ENCODE data around the gene TMEM255A.
A peak's percentile ranks its signal among the peaks of the same experiment; 100 is the strongest.

Gene TMEM255A

DNA sequence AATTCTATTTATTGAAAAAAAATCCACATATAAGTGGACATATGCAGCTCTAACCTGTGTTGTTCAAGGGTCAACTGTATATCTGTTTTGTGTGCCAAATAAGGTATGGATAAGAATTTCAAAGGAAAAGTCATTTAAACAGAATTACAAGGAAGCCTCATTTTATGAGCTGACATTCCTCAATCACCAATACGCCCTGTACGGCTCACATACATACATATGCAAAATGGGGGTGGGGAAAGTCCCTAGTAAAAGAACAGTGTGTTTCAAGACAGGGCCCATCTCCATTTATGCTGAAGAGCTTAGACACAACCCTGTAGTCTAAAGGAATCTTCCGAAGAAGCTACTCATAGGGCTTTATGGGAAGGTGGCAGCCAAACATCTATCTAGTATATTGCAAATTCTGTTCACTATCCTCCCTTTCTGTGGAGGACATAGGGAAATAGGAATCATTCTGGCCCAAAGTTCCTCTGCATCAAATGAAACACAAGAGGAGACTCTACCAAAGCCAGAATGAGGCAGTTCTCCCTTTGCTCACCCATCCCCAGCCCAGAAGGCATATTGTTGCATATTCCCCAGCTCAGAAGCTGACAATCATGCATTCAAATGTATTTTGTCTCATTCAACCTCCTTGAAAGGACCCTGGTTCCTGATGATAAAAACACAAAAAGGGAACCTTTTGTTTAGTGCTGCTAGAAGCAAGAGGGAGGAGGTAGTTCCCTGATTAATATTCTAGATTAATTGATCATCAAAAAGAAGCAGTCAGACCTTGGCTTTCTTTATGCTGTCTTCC lies 74.4 kb downstream of the TMEM255A start:
- TF ChIP-seq, protein P1, sequence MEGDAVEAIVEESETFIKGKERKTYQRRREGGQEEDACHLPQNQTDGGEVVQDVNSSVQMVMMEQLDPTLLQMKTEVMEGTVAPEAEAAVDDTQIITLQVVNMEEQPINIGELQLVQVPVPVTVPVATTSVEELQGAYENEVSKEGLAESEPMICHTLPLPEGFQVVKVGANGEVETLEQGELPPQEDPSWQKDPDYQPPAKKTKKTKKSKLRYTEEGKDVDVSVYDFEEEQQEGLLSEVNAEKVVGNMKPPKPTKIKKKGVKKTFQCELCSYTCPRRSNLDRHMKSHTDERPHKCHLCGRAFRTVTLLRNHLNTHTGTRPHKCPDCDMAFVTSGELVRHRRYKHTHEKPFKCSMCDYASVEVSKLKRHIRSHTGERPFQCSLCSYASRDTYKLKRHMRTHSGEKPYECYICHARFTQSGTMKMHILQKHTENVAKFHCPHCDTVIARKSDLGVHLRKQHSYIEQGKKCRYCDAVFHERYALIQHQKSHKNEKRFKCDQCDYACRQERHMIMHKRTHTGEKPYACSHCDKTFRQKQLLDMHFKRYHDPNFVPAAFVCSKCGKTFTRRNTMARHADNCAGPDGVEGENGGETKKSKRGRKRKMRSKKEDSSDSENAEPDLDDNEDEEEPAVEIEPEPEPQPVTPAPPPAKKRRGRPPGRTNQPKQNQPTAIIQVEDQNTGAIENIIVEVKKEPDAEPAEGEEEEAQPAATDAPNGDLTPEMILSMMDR (conservative IDR thresholded peaks at IDR 0.05; ENCODE audit: low read depth, low read length) = no peak
- no peak for DNase-seq (ENCODE audit: low read depth)
- no peak overlapping the region for H3K4me3 ChIP-seq (ENCODE audit: low read depth, low read length)

DNA sequence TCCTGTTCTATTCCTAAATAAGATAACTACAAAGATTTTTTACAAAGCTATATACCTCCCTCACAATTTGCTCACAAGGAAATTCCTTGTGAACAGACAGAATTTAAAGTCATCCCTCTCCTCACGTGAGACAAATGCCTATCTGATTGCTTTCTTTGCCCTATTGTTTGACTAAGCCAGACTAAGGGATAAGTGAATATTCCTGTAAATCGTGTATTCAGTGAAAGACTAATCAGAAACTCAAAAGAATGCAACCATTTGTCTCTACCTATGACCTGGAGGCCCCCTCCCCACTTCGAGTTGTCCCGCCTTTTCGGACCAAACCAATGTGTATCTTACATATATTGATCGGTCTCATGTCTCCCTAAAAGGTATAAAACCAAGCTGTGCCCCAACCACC lies 76.0 kb downstream of the TMEM255A start:
- H3K4me3 ChIP-seq (ENCODE audit: low read depth, low read length) = no peak overlapping the region
- TF ChIP-seq, protein P1 (conservative IDR thresholded peaks at IDR 0.05; ENCODE audit: low read depth, low read length) = no peak

DNA sequence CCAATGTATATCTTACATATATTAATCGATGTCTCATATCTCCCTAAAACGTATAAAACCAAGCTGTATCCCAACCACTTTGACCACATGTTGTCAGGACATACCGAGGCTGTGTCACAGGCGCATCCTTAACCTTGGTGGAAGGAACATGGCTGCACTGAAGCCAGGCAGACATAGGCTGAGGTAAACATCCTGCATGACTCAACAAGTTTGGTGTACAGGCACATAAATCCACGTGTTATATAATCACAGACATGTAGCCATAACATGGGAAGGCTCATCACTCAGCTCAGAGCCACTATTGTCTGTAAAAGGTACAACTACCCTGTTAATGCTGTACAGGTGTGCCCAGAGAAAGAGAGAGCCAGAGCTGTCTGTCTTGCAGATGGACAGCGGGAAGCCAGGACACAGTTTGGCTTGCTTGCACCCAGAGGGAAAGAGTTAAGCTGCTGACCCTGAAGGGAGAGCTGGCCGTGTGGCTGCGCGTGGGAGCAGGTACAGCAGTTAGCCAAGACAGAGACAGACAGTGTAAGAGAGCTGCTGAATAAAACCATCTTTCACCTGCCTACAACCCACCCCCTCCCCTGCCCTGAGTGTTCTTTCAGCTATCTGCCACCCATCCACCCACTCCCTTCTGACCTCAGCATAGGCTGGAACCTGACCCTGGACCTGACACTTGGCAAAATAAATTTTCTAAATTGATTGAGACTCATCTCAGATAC lies 82.9 kb downstream of the TMEM255A start:
- H3K4me3 ChIP-seq (ENCODE audit: low read depth, low read length) = no peak overlapping the region
- DNase-seq (ENCODE audit: low read depth) = no peak
- TF ChIP-seq, protein P1 (conservative IDR thresholded peaks at IDR 0.05; ENCODE audit: low read depth, low read length) = no peak

More for the DNA sequence above, 76.0 kb downstream of the TMEM255A start:
- no peak for DNase-seq (ENCODE audit: low read depth)

DNA sequence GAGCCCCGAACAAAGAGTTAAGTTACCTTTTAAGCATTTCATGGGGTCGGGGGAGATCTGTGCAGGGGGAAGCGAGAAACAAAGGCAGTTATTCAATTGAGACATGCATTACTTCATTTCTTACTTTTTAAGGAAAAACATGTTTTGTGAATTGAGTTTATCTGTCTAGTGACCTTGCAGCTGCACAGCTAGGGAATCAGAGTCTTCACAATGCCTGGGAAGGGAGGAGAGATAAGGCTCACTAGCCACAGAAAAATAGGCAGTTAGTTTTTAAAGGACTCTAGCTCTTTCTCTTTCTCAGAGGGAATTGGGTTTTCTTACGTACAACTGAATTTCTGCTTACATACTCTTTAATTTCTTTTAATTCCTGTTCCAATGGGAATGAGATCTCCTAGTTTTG lies 86.9 kb downstream of the TMEM255A start:
- DNase-seq (ENCODE audit: low read depth) = no peak
- TF ChIP-seq, protein P1 (conservative IDR thresholded peaks at IDR 0.05; ENCODE audit: low read depth, low read length) = no peak
- H3K4me3 ChIP-seq (ENCODE audit: low read depth, low read length) = no peak overlapping the region

DNA sequence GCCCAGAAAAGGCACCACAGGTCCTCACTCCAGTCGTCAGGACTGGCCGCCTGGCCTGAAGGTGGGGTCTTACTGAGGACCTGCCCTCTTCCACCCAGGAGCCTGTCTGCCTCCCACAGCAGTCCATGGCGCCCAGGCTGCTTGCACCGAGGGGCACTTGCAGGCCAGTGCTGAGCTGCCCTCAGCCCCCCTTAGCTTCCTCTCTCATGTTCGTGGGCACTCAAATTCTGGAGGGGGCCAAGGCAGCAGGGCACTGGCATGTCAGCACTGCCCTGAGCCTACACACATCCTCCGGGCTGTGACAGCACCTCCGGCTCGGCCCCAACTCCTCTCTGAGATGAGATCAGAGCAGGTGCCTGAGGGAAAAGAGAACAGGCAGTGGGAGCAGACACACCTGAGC lies 87.9 kb downstream of the TMEM255A start:
- TF ChIP-seq, protein P1 (conservative IDR thresholded peaks at IDR 0.05; ENCODE audit: low read depth, low read length) = no peak
- DNase-seq (ENCODE audit: low read depth) = no peak
- no peak overlapping the region for H3K4me3 ChIP-seq (ENCODE audit: low read depth, low read length)

DNA sequence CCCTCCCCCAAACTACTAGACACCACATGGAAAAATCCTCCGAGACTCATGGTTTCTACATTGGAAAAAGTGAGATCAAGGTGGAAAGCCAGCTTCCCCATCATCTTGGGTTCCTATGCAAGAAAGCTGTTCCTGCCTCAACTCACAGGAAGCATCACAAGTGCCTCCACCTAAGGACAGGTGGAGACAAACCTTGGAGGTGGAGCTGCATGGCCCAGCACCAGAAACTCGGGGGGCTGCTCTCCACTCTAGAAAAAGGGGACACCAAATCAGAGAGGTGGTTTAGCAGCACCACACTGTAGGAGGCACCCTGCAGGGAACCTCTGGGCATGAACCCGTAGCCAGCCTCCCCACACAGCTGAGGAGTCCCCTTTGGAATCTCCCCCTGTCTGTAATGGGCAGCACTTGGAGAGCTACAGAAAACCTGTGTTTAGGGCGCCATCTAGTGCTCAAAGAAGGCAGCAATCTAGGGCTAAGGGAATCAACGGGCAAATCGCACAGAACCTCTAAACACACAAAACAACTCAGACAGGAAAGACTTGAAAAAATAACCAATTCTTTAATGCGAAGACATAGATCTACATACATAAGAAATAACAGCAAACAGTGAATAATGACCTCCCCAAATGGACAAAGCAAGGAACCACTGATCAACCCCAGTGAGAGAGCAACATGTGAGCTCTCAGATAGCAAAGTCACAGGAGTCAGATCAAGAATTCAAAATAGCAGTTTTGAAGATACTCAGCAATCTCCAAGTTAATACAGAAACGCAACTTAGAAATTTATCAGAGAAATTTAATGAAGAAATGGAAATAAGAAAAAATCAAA lies 97.6 kb downstream of the TMEM255A start:
- TF ChIP-seq, protein P1 (conservative IDR thresholded peaks at IDR 0.05; ENCODE audit: low read depth, low read length) = peak; percentile 85
- H3K4me3 ChIP-seq (ENCODE audit: low read depth, low read length) = no peak overlapping the region
- DNase-seq (ENCODE audit: low read depth) = peak; percentile 75

Measured in choroid plexus epithelial cell (primary cell).